OCI-M2 (cell line): Measurements from ENCODE around the gene RAP2C.
"Not testable (repeated sequence)": the region's sequence is repeated elsewhere in the genome, so short reads cannot be mapped to it uniquely, and the experiment has no call there.

Source experiments
- DNase-seq: peaks from one replicate; lab custom pipeline; 2025; ENCODE audit not compliant: unreplicated experiment; lab: John Stamatoyannopoulos, UW

RAP2C gene

GRCh38 chrX:132200976-132201375 is 18.3 kb downstream of the RAP2C start:
- DNase-seq, result no peak

- DNase-seq, result no peak
Measured at GRCh38 chrX:132199941-132200340, 19.3 kb downstream of the RAP2C start.

GRCh38 chrX:132193872-132194574 is 25.2 kb downstream of the RAP2C start:
- DNase-seq, result no peak

- DNase-seq, result no peak
Measured at GRCh38 chrX:132191938-132192337, 27.3 kb downstream of the RAP2C start.

GRCh38 chrX:132188175-132188574 is 31.1 kb downstream of the RAP2C start:
- no peak for DNase-seq

- DNase-seq, result no peak
Measured at GRCh38 chrX:132187451-132187850, 31.8 kb downstream of the RAP2C start.

- DNase-seq, result no peak
Measured at GRCh38 chrX:132184871-132185270, 34.4 kb downstream of the RAP2C start.

- no peak for DNase-seq
Measured at GRCh38 chrX:132181364-132181763, 37.9 kb downstream of the RAP2C start.

GRCh38 chrX:132180929-132181328 is 38.3 kb downstream of the RAP2C start:
- no peak for DNase-seq

- DNase-seq, result no peak
Measured at GRCh38 chrX:132173647-132174046, 45.6 kb downstream of the RAP2C start.

- no peak for DNase-seq
Measured at GRCh38 chrX:132171881-132172280, 47.4 kb downstream of the RAP2C start.

GRCh38 chrX:132171478-132171877 is 47.8 kb downstream of the RAP2C start:
- DNase-seq, result no peak

- no peak for DNase-seq
Measured at GRCh38 chrX:132169554-132169953, 49.7 kb downstream of the RAP2C start.

- no peak for DNase-seq
Measured at GRCh38 chrX:132165651-132166050, 53.6 kb downstream of the RAP2C start.

- DNase-seq, result no peak
Measured at GRCh38 chrX:132165005-132165404, 54.2 kb downstream of the RAP2C start.

- not testable (repeated sequence) for DNase-seq
Measured at GRCh38 chrX:132163094-132163493, 56.2 kb downstream of the RAP2C start.

- no peak for DNase-seq
Measured at GRCh38 chrX:132153166-132153565, 66.1 kb downstream of the RAP2C start.
